K562 treated with DMSO at 1 percent for 4 hours (cell line): Measurements from ENCODE around the gene LSP1. TPM values are rescaled to one million over a fixed set of nuclear protein-coding genes. Genes with fewer than 3 reads are reported as not detected.

Experiments
- total RNA-seq: library from RNA; unstranded; fragments of 300-600 nt; gene quantifications from 2 replicates; pipeline ENCODE4 v1.2.3, GENCODE V29; 2022; ENCODE audit not compliant: insufficient read depth

LSP1 gene
- total RNA-seq: not detected in 2 replicates

GRCh38 chr11:1852877-1853276 lies at the start of gene LSP1:
Gene LSP1, plus strand, starts transcription at chr11:1853084. Its CDS starts 61 bp downstream, at chr11:1853145.

GRCh38 chr11:1834779-1835670 lies 17.9 kb upstream of the LSP1 start, which contains the start of gene SYT8:
Gene SYT8, plus strand, starts transcription at chr11:1834990. Its CDS starts 116 bp downstream, at chr11:1835106.

GRCh38 chr11:1838426-1839144 lies 14.3 kb upstream of the LSP1 start, which contains the start of gene TNNI2:
Gene TNNI2, plus strand, starts transcription at chr11:1838981. Its CDS starts 716 bp downstream, at chr11:1839697.

GRCh38 chr11:1891831-1892115 lies 38.9 kb downstream of the LSP1 start, which contains the start of gene PRR33:
Gene PRR33, minus strand, starts transcription at chr11:1891895. Its CDS starts 1,311 bp downstream, at chr11:1890584.

GRCh38 chr11:1919391-1920127 lies 66.7 kb downstream of the LSP1 start, which contains the start of gene TNNT3:
Gene TNNT3, plus strand, starts transcription at chr11:1919703. Its CDS starts 3,172 bp downstream, at chr11:1922875.

Other genes starting within 250 kb of the LSP1 start
- not detected in 2 replicates for gene KRTAP5-3, start 244.6 kb upstream of the LSP1 start, total RNA-seq
- gene KRTAP5-4, start 230.9 kb upstream of the LSP1 start, total RNA-seq: not detected in 2 replicates
- gene KRTAP5-5, start 223.3 kb upstream of the LSP1 start, total RNA-seq: not detected in 2 replicates
- gene KRTAP5-6, start 155.9 kb upstream of the LSP1 start, total RNA-seq: not detected in 2 replicates
- 0.51 TPM in 1 of 2 replicates, not detected in the other for gene IFITM10, start 102.5 kb upstream of the LSP1 start, total RNA-seq
- 399 and 434 TPM in 2 replicates for gene CTSD, start 89.2 kb upstream of the LSP1 start, total RNA-seq
- gene SYT8, start 18.1 kb upstream of the LSP1 start, total RNA-seq: not detected in 2 replicates
- not detected in 2 replicates for gene TNNI2, start 14.1 kb upstream of the LSP1 start, total RNA-seq
- not detected in 2 replicates for gene PRR33, start 38.8 kb downstream of the LSP1 start, total RNA-seq
- gene TNNT3, start 66.6 kb downstream of the LSP1 start, total RNA-seq: not detected in 2 replicates
- 58.2 and 59.5 TPM in 2 replicates for gene MRPL23, start 94.2 kb downstream of the LSP1 start, total RNA-seq
- gene H19, start 144.8 kb downstream of the LSP1 start, total RNA-seq: 7.2 and 17.8 TPM in 2 replicates